B cell (primary cell): ENCODE data around the gene STX18.

Experiments used
- EZH2 ChIP-seq: IDR thresholded peaks from 2 replicates; pipeline ENCODE4 v1.6.1; 2012; ENCODE audit warnings: borderline replicate concordance, low read depth, mild to moderate bottlenecking, moderate library complexity, low read length; ENCODE audit not compliant: insufficient read depth, poor library complexity, severe bottlenecking
- TF ChIP-seq, protein P1 (sequence below): fragments of 200-600 bp; IDR thresholded peaks from one replicate; pipeline ENCODE4 v1.8.0; 2022; ENCODE audit warnings: antibody characterized with exemption, mild to moderate bottlenecking

DNA sequence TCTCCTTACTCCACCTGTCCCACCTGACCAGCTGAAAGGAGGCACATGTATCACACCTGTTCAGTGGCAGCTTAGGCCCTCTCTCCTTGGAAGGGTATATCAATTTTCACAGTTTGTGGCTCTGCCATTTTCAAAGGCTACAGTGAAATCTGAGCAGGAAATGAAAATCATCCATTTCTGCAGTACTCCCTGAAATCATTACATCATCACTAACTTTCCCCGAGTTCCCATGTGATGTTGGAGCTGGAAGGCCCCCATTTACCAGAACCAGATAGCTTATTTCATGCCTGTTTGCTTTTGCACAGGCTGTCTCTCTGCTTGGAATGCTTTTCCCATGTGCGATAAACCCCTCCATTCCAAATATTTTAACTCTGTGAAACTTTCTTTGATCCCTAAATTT is 31.0 kb upstream of the STX18 start:
- TF ChIP-seq, protein P1, sequence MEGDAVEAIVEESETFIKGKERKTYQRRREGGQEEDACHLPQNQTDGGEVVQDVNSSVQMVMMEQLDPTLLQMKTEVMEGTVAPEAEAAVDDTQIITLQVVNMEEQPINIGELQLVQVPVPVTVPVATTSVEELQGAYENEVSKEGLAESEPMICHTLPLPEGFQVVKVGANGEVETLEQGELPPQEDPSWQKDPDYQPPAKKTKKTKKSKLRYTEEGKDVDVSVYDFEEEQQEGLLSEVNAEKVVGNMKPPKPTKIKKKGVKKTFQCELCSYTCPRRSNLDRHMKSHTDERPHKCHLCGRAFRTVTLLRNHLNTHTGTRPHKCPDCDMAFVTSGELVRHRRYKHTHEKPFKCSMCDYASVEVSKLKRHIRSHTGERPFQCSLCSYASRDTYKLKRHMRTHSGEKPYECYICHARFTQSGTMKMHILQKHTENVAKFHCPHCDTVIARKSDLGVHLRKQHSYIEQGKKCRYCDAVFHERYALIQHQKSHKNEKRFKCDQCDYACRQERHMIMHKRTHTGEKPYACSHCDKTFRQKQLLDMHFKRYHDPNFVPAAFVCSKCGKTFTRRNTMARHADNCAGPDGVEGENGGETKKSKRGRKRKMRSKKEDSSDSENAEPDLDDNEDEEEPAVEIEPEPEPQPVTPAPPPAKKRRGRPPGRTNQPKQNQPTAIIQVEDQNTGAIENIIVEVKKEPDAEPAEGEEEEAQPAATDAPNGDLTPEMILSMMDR = no peak
- no peak for TF ChIP-seq EZH2
